Activated T-helper 9 cell treated with anti-CD3 and anti-CD28 coated beads, Interleukin-2, amount 50 U/mL, for 16 hours (primary cell): Measurements from ENCODE around the gene ITPR1.

ENCODE experiments used
- DNase-seq: peaks from one replicate; pipeline ENCODE4 v3.0.0-alpha.2; 2020; ENCODE audit warnings: low read depth

Gene ITPR1

GRCh38 chr3:4720316-4721075 lies 227.3 kb downstream of the ITPR1 start:
- DNase-seq, result no peak

GRCh38 chr3:4721511-4721911 lies 228.4 kb downstream of the ITPR1 start:
- DNase-seq, result no peak

- no peak for DNase-seq
Measured at GRCh38 chr3:4722103-4722502, 229.0 kb downstream of the ITPR1 start.

- DNase-seq, result no peak
Measured at GRCh38 chr3:4724051-4724629, 231.0 kb downstream of the ITPR1 start.

- no peak for DNase-seq
Measured at GRCh38 chr3:4726549-4726948, 233.4 kb downstream of the ITPR1 start.

GRCh38 chr3:4729061-4729973 lies 236.2 kb downstream of the ITPR1 start:
- no peak for DNase-seq

- DNase-seq, result no peak
Measured at GRCh38 chr3:4730719-4731118, 237.6 kb downstream of the ITPR1 start.

- no peak for DNase-seq
Measured at GRCh38 chr3:4731543-4732111, 238.5 kb downstream of the ITPR1 start.

GRCh38 chr3:4732925-4733324 lies 239.8 kb downstream of the ITPR1 start:
- no peak for DNase-seq

- DNase-seq, result no peak
Measured at GRCh38 chr3:4734454-4734853, 241.3 kb downstream of the ITPR1 start.

GRCh38 chr3:4735243-4735642 lies 242.1 kb downstream of the ITPR1 start:
- DNase-seq, result no peak

GRCh38 chr3:4736284-4736861 lies 243.2 kb downstream of the ITPR1 start:
- DNase-seq, result no peak

- DNase-seq, result no peak
Measured at GRCh38 chr3:4738737-4739274, 245.7 kb downstream of the ITPR1 start.

- no peak for DNase-seq
Measured at GRCh38 chr3:4739289-4740236, 246.4 kb downstream of the ITPR1 start.

GRCh38 chr3:4740397-4741105 lies 247.4 kb downstream of the ITPR1 start:
- DNase-seq, result no peak

- DNase-seq, result no peak
Measured at GRCh38 chr3:4741106-4741403, 247.9 kb downstream of the ITPR1 start.

GRCh38 chr3:4741404-4742307 lies 248.5 kb downstream of the ITPR1 start:
- DNase-seq, result no peak

- no peak for DNase-seq
Measured at GRCh38 chr3:4742359-4742758, 249.2 kb downstream of the ITPR1 start.

GRCh38 chr3:4743371-4743770 lies 250.2 kb downstream of the ITPR1 start:
- DNase-seq, result no peak
